Kidney epithelial cell (primary cell): Measurements from ENCODE around the gene DEF6. TPM values are rescaled to one million over a fixed set of nuclear protein-coding genes. Genes with fewer than 3 reads are reported as not detected.

Source experiments
- DNase-seq: peaks from one replicate; pipeline ENCODE4 v3.0.0-alpha.2; 2010; ENCODE audit warnings: low read depth
- H3K27me3 ChIP-seq: 2 replicates; pipeline ENCODE4 v1.6.0; 2011; ENCODE audit warnings: low read length; ENCODE audit not compliant: control insufficient read depth, insufficient read depth
- H3K36me3 ChIP-seq: 2 replicates; pipeline ENCODE4 v1.5.1; 2011; ENCODE audit warnings: low read length; ENCODE audit not compliant: control insufficient read depth, insufficient read depth
- H3K4me3 ChIP-seq: 2 replicates; pipeline ENCODE4 v1.5.1; 2011; ENCODE audit warnings: low read depth, mild to moderate bottlenecking, control low read depth, low read length
- CTCF ChIP-seq: IDR thresholded peaks from 2 replicates; pipeline ENCODE4 v1.5.1; 2011; ENCODE audit warnings: mild to moderate bottlenecking, moderate library complexity, low read length, control low read depth, inconsistent platforms; ENCODE audit not compliant: insufficient read depth, poor library complexity, severe bottlenecking
- total RNA-seq: library from RNA; depleted of rRNA; stranded (reverse); fragments of >200 nt; gene quantifications from 2 replicates; pipeline ENCODE4 v1.2.3, GENCODE V29; 2015

DEF6 gene
- total RNA-seq, 1 donor from 2014 or later, result 3.2 TPM

GRCh38 chr6:35262596-35262995, 35.0 kb upstream of the DEF6 start:
- Histone ChIP-seq H3K27me3 (no peaks in the 10 kb centered on the region), H3K4me3 (no peak overlapping the region), H3K36me3 (no peaks in the 10 kb centered on the region)
- no peak for TF ChIP-seq CTCF
- no peak for DNase-seq

DNA sequence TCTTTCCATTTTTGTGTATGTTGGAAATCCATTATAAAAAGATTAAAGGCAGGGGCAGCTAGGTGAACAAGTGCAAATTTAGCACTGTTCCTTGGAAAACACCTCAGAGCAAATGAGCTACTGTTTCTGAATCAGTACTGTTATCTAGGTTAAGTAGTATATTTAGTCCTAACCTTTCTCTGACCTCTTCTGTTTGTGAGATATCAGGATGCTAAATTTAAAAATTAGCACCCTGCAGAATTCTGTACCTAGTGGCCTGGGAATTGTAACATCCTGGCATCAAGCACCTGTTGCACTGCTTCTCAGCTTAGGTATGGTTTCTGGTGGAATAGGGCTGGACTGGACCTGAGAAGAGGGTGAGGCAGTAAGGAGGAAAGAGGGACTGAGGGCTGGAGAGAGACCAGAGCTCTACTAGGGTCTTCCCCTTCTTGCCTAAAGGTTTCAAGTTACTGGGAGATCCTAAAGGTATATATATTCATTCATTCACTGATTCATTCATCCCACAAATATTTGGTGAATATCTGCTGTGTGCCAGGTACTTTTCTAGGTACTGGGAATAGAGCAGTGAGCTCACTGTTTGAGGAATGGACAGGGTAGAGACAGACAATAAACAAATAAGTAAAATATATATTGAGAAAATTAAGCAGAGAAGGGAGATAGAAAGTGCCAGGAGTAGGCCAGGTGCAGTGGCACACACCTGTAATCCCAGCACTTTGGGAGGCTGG, 32.9 kb upstream of the DEF6 start:
- DNase-seq, result no peak
- Histone ChIP-seq H3K4me3 (no peak overlapping the region), H3K36me3 (no peaks in the 10 kb centered on the region), H3K27me3 (no peaks in the 10 kb centered on the region)
- TF ChIP-seq CTCF, result no peak

DNA sequence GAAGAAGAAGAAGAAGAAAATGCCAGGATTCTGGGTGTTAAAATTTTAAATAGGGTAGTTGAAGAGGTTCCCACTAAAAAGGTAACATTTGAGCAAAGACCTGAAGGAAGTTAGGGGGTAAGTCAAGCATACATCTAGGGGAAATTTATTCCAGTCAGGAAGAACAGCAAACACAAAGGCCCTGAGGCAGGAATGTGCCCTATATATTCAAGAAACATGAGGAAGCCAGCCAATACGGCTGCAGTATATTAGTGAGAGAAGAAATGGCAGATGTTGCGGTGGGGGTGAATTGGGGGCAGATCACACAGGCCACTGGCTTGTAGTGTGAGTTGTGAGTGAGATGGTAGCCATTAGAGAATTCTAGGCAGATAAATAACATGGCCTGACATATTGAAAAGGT, 32.1 kb upstream of the DEF6 start:
- TF ChIP-seq CTCF, result no peak
- no peaks in the 10 kb centered on the region for H3K36me3 ChIP-seq
- H3K27me3 ChIP-seq, result no peaks in the 10 kb centered on the region
- no peak for DNase-seq
- H3K4me3 ChIP-seq, result no peak overlapping the region

- H3K4me3 ChIP-seq, result no peak overlapping the region
Measured at GRCh38 chr6:35267446-35267845, 30.2 kb upstream of the DEF6 start.

GRCh38 chr6:35267897-35268296, 29.7 kb upstream of the DEF6 start:
- no peak overlapping the region for H3K4me3 ChIP-seq
- no peaks in the 10 kb centered on the region for H3K36me3 ChIP-seq
- no peaks in the 10 kb centered on the region for H3K27me3 ChIP-seq
- no peak for TF ChIP-seq CTCF
- no peak for DNase-seq

More at GRCh38 chr6:35267446-35267845, 30.2 kb upstream of the DEF6 start:
- Histone ChIP-seq H3K36me3 (no peaks in the 10 kb centered on the region), H3K27me3 (no peaks in the 10 kb centered on the region)
- no peak for DNase-seq
- TF ChIP-seq CTCF, result no peak

DNA sequence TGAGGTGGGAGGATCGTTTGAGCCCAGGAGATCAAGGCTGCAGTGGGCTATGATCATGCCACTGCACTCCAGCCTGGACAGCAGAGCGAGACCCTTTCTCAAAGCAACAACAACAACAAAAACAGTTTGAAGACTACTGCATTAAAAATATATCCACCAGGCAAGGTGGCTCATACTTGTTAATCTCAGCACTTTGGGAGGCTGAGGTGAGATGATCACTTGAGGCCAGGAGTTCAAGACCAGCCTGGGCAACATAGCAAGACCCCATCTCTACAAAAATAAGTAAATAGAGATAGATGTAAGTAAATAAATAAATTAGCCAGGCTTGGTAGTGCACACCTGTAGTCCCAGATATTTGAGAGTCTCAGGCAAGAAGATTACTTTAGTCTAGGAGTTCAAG, 25.6 kb upstream of the DEF6 start:
- Histone ChIP-seq H3K4me3 (no peak overlapping the region), H3K27me3 (no peaks in the 10 kb centered on the region), H3K36me3 (no peaks in the 10 kb centered on the region)
- no peak for TF ChIP-seq CTCF
- DNase-seq, result no peak
